Activated T-cell treated with anti-CD3 and anti-CD28 coated beads, Interleukin-2, amount 50 U/mL, for 24 hours (primary cell): ENCODE results near the gene GLRX5.
"Not testable (repeated sequence)": the region's sequence is repeated elsewhere in the genome, so short reads cannot be mapped to it uniquely, and the experiment has no call there.

ENCODE experiments used
- DNase-seq: peaks from one replicate; pipeline ENCODE4 v3.0.0-alpha.2; 2020
- H3K27ac Mint-ChIP-seq: 2 replicates; pipeline ENCODE4 v1.8.0; 2020; ENCODE audit warnings: mild to moderate bottlenecking, mixed read lengths
- H3K27me3 Mint-ChIP-seq: 2 replicates; pipeline ENCODE4 v1.8.0; 2020; ENCODE audit warnings: mixed read lengths
- H3K36me3 Mint-ChIP-seq: 2 replicates; pipeline ENCODE4 v1.8.0; 2020; ENCODE audit warnings: low read depth, mixed read lengths
- H3K4me1 Mint-ChIP-seq: 2 replicates; pipeline ENCODE4 v1.8.0; 2020; ENCODE audit warnings: low read depth, mixed read lengths
- H3K4me3 Mint-ChIP-seq: 2 replicates; pipeline ENCODE4 v1.8.0; 2020; ENCODE audit warnings: mild to moderate bottlenecking, moderate library complexity, mixed read lengths
- H3K9me3 Mint-ChIP-seq: 2 replicates; pipeline ENCODE4 v1.8.0; 2020; ENCODE audit warnings: mixed read lengths

GLRX5 gene

GRCh38 chr14:95507174-95507573, 27.7 kb upstream of the GLRX5 start:
- Mint-ChIP-seq H3K4me3 (no peak overlapping the region), H3K36me3 (peaks cover 72% of the 10 kb centered on the region)

GRCh38 chr14:95507701-95508103, 27.1 kb upstream of the GLRX5 start:
- no peak for DNase-seq
- peaks cover 79% of the 10 kb centered on the region for H3K4me1 Mint-ChIP-seq
- no peaks in the 10 kb centered on the region for H3K9me3 Mint-ChIP-seq
- H3K4me3 Mint-ChIP-seq, result no peak overlapping the region
- peak overlapping the region; percentile 36 for H3K27ac Mint-ChIP-seq
- H3K36me3 Mint-ChIP-seq, result peaks cover 67% of the 10 kb centered on the region
- H3K27me3 Mint-ChIP-seq, result no peaks in the 10 kb centered on the region

More at GRCh38 chr14:95507174-95507573, 27.7 kb upstream of the GLRX5 start:
- Mint-ChIP-seq H3K4me1 (peaks cover 83% of the 10 kb centered on the region), H3K27me3 (no peaks in the 10 kb centered on the region), H3K27ac (peak overlapping the region; percentile 41), H3K9me3 (no peaks in the 10 kb centered on the region)
- no peak for DNase-seq

- no peaks in the 10 kb centered on the region for H3K27me3 Mint-ChIP-seq
- H3K27ac Mint-ChIP-seq, result peak overlapping the region; percentile 36
- H3K4me3 Mint-ChIP-seq, result no peak overlapping the region
- no peak for DNase-seq
- no peaks in the 10 kb centered on the region for H3K9me3 Mint-ChIP-seq
- H3K4me1 Mint-ChIP-seq, result peaks cover 79% of the 10 kb centered on the region
- H3K36me3 Mint-ChIP-seq, result peaks cover 60% of the 10 kb centered on the region
These were observed 26.5 kb upstream of the GLRX5 start for GRCh38 chr14:95508377-95508776.

GRCh38 chr14:95509495-95509894, 25.4 kb upstream of the GLRX5 start:
- H3K27me3 Mint-ChIP-seq, result no peaks in the 10 kb centered on the region
- H3K9me3 Mint-ChIP-seq, result no peaks in the 10 kb centered on the region
- H3K4me1 Mint-ChIP-seq, result peaks cover 76% of the 10 kb centered on the region
- peak overlapping the region; percentile 23 for H3K27ac Mint-ChIP-seq
- H3K4me3 Mint-ChIP-seq, result no peak overlapping the region
- DNase-seq, result no peak
- H3K36me3 Mint-ChIP-seq, result peaks cover 50% of the 10 kb centered on the region

- not testable (repeated sequence) for H3K9me3 Mint-ChIP-seq, H3K27me3 Mint-ChIP-seq, DNase-seq, H3K4me3 Mint-ChIP-seq
- Mint-ChIP-seq H3K27ac (peak overlapping the region; percentile 23), H3K36me3 (peaks cover 51% of the 10 kb centered on the region), H3K4me1 (peaks cover 75% of the 10 kb centered on the region)
These were observed 24.5 kb upstream of the GLRX5 start for GRCh38 chr14:95510344-95510743.

GRCh38 chr14:95510804-95511203, 24.0 kb upstream of the GLRX5 start:
- Mint-ChIP-seq H3K4me1 (peaks cover 78% of the 10 kb centered on the region), H3K4me3 (no peak overlapping the region), H3K9me3 (no peaks in the 10 kb centered on the region), H3K27ac (no peak overlapping the region), H3K36me3 (peaks cover 50% of the 10 kb centered on the region), H3K27me3 (no peaks in the 10 kb centered on the region)
- peak; percentile 13 for DNase-seq

GRCh38 chr14:95511687-95512086, 23.2 kb upstream of the GLRX5 start:
- H3K4me3 Mint-ChIP-seq, result no peak overlapping the region
- peak; percentile 12 for DNase-seq
- H3K27me3 Mint-ChIP-seq, result no peaks in the 10 kb centered on the region
- peak overlapping the region; percentile 59 for H3K27ac Mint-ChIP-seq
- H3K36me3 Mint-ChIP-seq, result peaks cover 43% of the 10 kb centered on the region
- H3K9me3 Mint-ChIP-seq, result no peaks in the 10 kb centered on the region
- H3K4me1 Mint-ChIP-seq, result peaks cover 71% of the 10 kb centered on the region

- no peak overlapping the region for H3K27ac Mint-ChIP-seq
- DNase-seq, result no peak
- peaks cover 29% of the 10 kb centered on the region for H3K36me3 Mint-ChIP-seq
- H3K27me3 Mint-ChIP-seq, result no peaks in the 10 kb centered on the region
- no peak overlapping the region for H3K4me3 Mint-ChIP-seq
- H3K9me3 Mint-ChIP-seq, result no peaks in the 10 kb centered on the region
- peaks cover 71% of the 10 kb centered on the region for H3K4me1 Mint-ChIP-seq
These were observed 21.6 kb upstream of the GLRX5 start for GRCh38 chr14:95513291-95513690.

GRCh38 chr14:95514131-95515079, 20.4 kb upstream of the GLRX5 start:
- Mint-ChIP-seq H3K9me3 (no peaks in the 10 kb centered on the region), H3K27me3 (no peaks in the 10 kb centered on the region), H3K4me3 (peak overlapping the region; percentile 86), H3K4me1 (peaks cover 75% of the 10 kb centered on the region), H3K36me3 (peaks cover 22% of the 10 kb centered on the region), H3K27ac (peak overlapping the region; percentile 83)
- no peak for DNase-seq

GRCh38 chr14:95515080-95515489, 19.8 kb upstream of the GLRX5 start:
- no peak for DNase-seq
- H3K27ac Mint-ChIP-seq, result peak overlapping the region; percentile 83
- H3K9me3 Mint-ChIP-seq, result no peaks in the 10 kb centered on the region
- H3K4me3 Mint-ChIP-seq, result peak overlapping the region; percentile 86
- H3K4me1 Mint-ChIP-seq, result peaks cover 76% of the 10 kb centered on the region
- no peaks in the 10 kb centered on the region for H3K27me3 Mint-ChIP-seq
- H3K36me3 Mint-ChIP-seq, result peaks cover 16% of the 10 kb centered on the region

- peaks cover 13% of the 10 kb centered on the region for H3K36me3 Mint-ChIP-seq
- DNase-seq, result peak; percentile 88
- peaks cover 75% of the 10 kb centered on the region for H3K4me1 Mint-ChIP-seq
These were observed 19.0 kb upstream of the GLRX5 start for GRCh38 chr14:95515596-95516552.

GRCh38 chr14:95516554-95517181, 18.2 kb upstream of the GLRX5 start, which contains the start of gene SYNE3:
SYNE3 (minus strand) TSS chr14:95516650; CDS start chr14:95475821, 40,829 bp downstream.
- DNase-seq, result peak; percentile 69
- H3K9me3 Mint-ChIP-seq, result no peaks in the 10 kb centered on the region
- peak within 1 kb of the TSS; percentile 94 for H3K27ac Mint-ChIP-seq
- peaks cover 9% of the 10 kb centered on the region for H3K36me3 Mint-ChIP-seq
- no peaks in the 10 kb centered on the region for H3K27me3 Mint-ChIP-seq
- H3K4me1 Mint-ChIP-seq, result peaks cover 75% of the 10 kb centered on the region
- peak within 1 kb of the TSS; percentile 86 for H3K4me3 Mint-ChIP-seq

More at GRCh38 chr14:95515596-95516552, 19.0 kb upstream of the GLRX5 start:
- Mint-ChIP-seq H3K4me3 (peak overlapping the region; percentile 86), H3K27ac (peak overlapping the region; percentile 94), H3K9me3 (no peaks in the 10 kb centered on the region), H3K27me3 (no peaks in the 10 kb centered on the region)

GRCh38 chr14:95518045-95518751, 16.7 kb upstream of the GLRX5 start:
- no peaks in the 10 kb centered on the region for H3K9me3 Mint-ChIP-seq
- DNase-seq, result peak; percentile 42
- no peaks in the 10 kb centered on the region for H3K27me3 Mint-ChIP-seq
- H3K27ac Mint-ChIP-seq, result peak overlapping the region; percentile 96
- peak overlapping the region; percentile 65 for H3K4me3 Mint-ChIP-seq
- peaks cover 6% of the 10 kb centered on the region for H3K36me3 Mint-ChIP-seq
- H3K4me1 Mint-ChIP-seq, result peaks cover 81% of the 10 kb centered on the region
